Central memory CD8-positive, alpha-beta T cell (primary cell): ENCODE data around the gene CTNNBIP1.
"Not testable (repeated sequence)": the region's sequence is repeated elsewhere in the genome, so short reads cannot be mapped to it uniquely, and the experiment has no call there.

ENCODE experiments used
- ATAC-seq: fragments of 150-1000 bp; cut with Tn5 transposase; replicated peaks from 2 replicates; pipeline ENCODE4 v1.10.0; 2022; ENCODE audit warnings: mild to moderate bottlenecking, moderate FRiP score, moderate number of reproducible peaks; ENCODE audit not compliant: poor library complexity, severe bottlenecking; ENCODE audit errors: extremely low read depth
- DNase-seq, 2 donors: peaks; one replicate each; pipeline ENCODE4 v3.0.0; 2021; ENCODE audit warnings: low spot score in 2 of 2
- H3K27ac Mint-ChIP-seq: one replicate; pipeline ENCODE4 v1.8.0; 2022; ENCODE audit warnings: low read depth, mild to moderate bottlenecking, moderate library complexity, mixed read lengths
- H3K27me3 Mint-ChIP-seq: one replicate; pipeline ENCODE4 v1.8.0; 2022; ENCODE audit warnings: mixed read lengths
- H3K36me3 Mint-ChIP-seq: one replicate; pipeline ENCODE4 v1.8.0; 2022; ENCODE audit warnings: mild to moderate bottlenecking, moderate library complexity, mixed read lengths; ENCODE audit not compliant: insufficient read depth
- H3K4me1 Mint-ChIP-seq: one replicate; pipeline ENCODE4 v1.8.0; 2022; ENCODE audit warnings: mixed read lengths
- H3K4me3 Mint-ChIP-seq: one replicate; pipeline ENCODE4 v1.8.0; 2022; ENCODE audit warnings: mild to moderate bottlenecking, moderate library complexity, mixed read lengths
- H3K9me3 Mint-ChIP-seq: one replicate; pipeline ENCODE4 v1.8.0; 2022; ENCODE audit warnings: mixed read lengths

The CTNNBIP1 gene, protein sequence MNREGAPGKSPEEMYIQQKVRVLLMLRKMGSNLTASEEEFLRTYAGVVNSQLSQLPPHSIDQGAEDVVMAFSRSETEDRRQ

GRCh38 chr1:9910076-9910422 lies at the start of gene CTNNBIP1:
TSS of gene CTNNBIP1 (minus strand) at chr1:9910269. CDS start at chr1:9872064, 38,205 bp downstream.
- peaks cover 54% of the 10 kb centered on the region for H3K4me1 Mint-ChIP-seq
- H3K9me3 Mint-ChIP-seq, result no peaks in the 10 kb centered on the region
- H3K27me3 Mint-ChIP-seq, result no peaks in the 10 kb centered on the region
- peak within 1 kb of the TSS; percentile 92 for H3K27ac Mint-ChIP-seq
- no peak for DNase-seq
- ATAC-seq, result peak; percentile 75
- peak within 1 kb of the TSS; percentile 96 for H3K4me3 Mint-ChIP-seq
- H3K36me3 Mint-ChIP-seq, result peaks cover 9% of the 10 kb centered on the region

DNA sequence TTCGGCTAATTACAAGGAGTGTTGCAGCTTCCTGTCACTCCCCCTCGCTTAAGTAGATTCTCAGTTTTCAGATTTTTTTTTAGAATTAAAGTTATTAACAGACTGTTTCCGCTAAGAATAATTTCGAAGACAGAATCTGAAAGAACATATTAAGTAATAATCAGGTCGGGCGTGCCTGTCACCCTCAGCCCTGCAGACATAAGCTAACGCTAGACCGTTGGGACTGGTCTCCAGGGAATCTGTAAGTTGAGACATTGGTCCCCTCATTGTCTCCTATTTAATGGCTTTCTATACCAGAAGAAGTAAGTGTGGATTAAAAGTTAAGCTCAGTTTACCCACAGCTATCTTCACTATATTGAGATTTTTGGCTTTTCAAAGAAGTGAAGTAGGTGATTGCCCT lies 47.7 kb upstream of the CTNNBIP1 start:
- Mint-ChIP-seq H3K36me3 (peaks cover 1% of the 10 kb centered on the region), H3K27me3 (no peaks in the 10 kb centered on the region), H3K9me3 (no peaks in the 10 kb centered on the region), H3K27ac (no peak overlapping the region), H3K4me1 (no peaks in the 10 kb centered on the region), H3K4me3 (no peak overlapping the region)
- no peak for DNase-seq
- no peak for ATAC-seq

DNA sequence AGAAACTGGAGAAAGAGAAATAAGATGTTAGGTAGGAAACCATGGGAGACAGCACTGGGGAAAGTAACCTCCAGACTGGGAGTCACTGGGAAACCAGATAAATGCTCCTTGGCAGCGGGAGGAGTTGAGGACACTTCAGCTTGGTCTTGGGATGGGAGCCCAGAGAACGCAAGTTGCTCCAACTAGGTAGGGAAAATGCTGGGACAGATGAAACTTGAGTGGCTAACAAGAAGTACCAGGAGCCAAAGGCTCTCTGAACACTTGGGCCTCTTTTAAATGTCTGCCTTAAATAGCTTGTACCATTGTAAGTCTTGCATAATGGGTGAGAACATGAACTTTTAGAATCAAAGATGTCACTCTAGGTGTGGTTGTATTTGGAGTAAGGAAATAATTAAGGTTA lies 36.2 kb upstream of the CTNNBIP1 start:
- no peak for DNase-seq
- Mint-ChIP-seq H3K4me3 (no peak overlapping the region), H3K27ac (no peak overlapping the region), H3K36me3 (peaks cover 20% of the 10 kb centered on the region), H3K4me1 (peaks cover 26% of the 10 kb centered on the region), H3K9me3 (no peaks in the 10 kb centered on the region), H3K27me3 (no peaks in the 10 kb centered on the region)
- no peak for ATAC-seq

DNA sequence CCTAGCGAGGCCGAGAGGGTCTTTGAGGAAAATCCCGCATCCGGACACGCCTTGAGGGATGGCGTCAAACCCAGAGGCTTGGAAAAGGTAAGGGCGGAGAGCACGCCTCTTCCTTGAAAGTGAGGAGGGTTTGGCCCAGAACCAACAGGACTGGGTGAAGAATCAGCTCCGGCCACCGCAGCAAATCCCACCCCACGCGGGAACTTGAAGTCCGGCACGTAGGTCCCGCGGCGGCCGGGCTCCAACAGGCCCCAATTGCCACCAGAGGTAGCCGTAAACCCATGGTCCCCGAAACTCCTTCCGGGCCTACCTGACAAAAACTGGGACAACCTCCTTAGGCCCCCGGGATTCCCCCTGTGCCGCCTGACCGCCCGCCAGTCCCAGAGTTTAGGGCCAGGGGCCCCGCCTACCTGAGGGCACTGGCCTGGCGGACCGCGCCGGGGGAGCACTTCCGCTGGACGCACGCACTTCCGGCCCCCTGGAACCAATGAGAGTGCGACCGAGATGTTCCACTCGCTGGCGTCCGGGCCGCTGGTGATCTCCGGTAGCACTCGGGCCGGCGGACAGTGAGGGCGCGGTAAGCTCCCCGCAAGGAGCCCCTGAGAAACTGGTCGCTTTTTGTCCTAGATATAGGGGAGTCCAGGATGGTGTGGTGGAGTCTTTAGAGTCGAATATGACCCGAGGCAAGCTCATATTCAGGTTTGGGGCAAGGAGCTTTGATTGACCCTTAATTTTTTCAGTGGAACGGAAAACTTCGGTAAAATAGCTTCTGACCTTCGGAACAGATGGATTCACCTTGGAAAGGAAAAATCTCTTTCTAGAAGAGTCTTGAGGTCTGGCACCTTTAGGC lies 33.1 kb upstream of the CTNNBIP1 start, which contains the start of the genes LZIC and NMNAT1:
TSS of gene LZIC (minus strand) at position 453 of the 850 bp plus-strand sequence. CDS start 6,772 bp downstream, outside the sequence.
TSS of gene NMNAT1 (plus strand) at position 537 of the 850 bp plus-strand sequence. CDS start 28,599 bp downstream, outside the sequence.
- DNase-seq, result peak; percentile 83
- peak; percentile 95 for ATAC-seq
- Mint-ChIP-seq H3K27me3 (no peaks in the 10 kb centered on the region), H3K36me3 (peaks cover 33% of the 10 kb centered on the region), H3K9me3 (no peaks in the 10 kb centered on the region), H3K27ac (peak within 1 kb of the TSS; percentile 97), H3K4me1 (peaks cover 22% of the 10 kb centered on the region), H3K4me3 (peak within 1 kb of the TSS; percentile 96)

GRCh38 chr1:9942399-9942938 lies 32.4 kb upstream of the CTNNBIP1 start:
- peaks cover 31% of the 10 kb centered on the region for H3K36me3 Mint-ChIP-seq
- DNase-seq, result peak in 1 of 2 donors; percentile 10
- peak overlapping the region; percentile 96 for H3K4me3 Mint-ChIP-seq

DNA sequence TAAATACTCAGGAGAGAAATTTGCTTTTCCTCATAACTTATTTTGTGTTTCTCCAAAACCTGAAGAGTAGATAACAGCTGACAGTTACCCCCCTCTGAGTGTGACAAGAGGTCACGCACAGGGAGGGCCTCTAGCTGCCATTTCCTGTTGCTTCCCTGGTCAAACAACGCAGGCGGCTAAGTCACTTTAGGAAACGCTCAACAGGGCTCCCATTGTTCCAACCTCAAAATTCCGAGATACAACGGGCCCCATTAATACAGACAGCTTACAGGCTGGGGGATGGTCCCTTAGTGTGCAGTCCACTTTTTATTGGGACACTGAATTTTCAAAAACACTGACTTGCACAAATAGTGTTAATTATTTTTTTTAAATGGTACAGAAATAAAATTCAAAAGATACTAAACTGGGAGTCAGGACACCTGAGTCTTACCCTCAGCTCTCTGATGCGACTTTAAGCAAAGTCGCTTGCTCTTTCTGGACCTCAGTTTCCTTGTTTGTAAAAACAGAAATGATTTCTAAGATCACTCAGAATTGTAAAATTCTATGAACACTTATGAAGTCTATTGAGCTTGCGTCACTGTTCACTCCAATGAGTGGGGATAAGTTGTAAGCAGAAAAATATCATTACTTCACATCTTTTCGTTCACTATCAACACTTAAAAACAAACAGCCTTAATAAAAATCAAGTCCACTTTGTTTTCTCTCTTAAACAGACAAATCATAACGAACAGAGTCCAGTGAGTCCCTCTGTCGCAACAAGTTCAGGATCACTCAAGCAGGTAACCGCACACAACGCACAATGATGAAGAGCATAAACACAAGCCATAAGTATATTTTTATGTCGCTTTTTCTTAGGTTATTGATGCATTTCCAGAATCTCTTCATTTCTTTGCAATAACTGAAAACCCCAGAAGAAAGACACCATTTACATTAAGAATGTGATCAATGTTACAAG lies 19.6 kb upstream of the CTNNBIP1 start:
- no peak for ATAC-seq

More at GRCh38 chr1:9942399-9942938, 32.4 kb upstream of the CTNNBIP1 start:
- Mint-ChIP-seq H3K27ac (peak overlapping the region; percentile 97), H3K9me3 (no peaks in the 10 kb centered on the region), H3K27me3 (no peaks in the 10 kb centered on the region), H3K4me1 (peaks cover 22% of the 10 kb centered on the region)
- ATAC-seq, result peak; percentile 57

DNA sequence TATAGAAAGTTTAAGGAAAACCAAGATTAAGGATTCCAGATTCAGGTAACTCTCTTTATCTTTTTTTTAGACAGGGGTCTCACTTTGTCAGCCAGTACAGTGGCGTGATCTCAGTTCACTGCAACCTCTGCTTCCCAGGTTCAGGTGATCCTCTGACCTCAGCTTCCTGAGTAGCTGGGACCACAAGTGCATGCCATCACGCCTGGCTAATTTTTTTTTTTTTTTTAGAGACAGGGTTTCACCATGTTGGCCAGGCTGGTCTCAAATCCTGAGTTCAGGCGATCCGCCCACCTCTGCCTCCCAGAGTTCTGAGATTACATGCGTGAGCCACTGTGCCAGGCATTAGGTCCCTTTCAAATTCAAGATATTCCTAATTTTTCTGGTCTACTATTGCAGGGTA lies 17.2 kb upstream of the CTNNBIP1 start:
- no peak for ATAC-seq
- Mint-ChIP-seq H3K27me3 (no peaks in the 10 kb centered on the region), H3K36me3 (peaks cover 21% of the 10 kb centered on the region)

More for the DNA sequence above, 19.6 kb upstream of the CTNNBIP1 start:
- no peaks in the 10 kb centered on the region for H3K4me1 Mint-ChIP-seq
- H3K27ac Mint-ChIP-seq, result no peak overlapping the region
- DNase-seq, result no peak
- no peaks in the 10 kb centered on the region for H3K9me3 Mint-ChIP-seq
- H3K27me3 Mint-ChIP-seq, result no peaks in the 10 kb centered on the region
- no peak overlapping the region for H3K4me3 Mint-ChIP-seq
- H3K36me3 Mint-ChIP-seq, result peaks cover 38% of the 10 kb centered on the region

GRCh38 chr1:9922342-9922741 lies 12.3 kb upstream of the CTNNBIP1 start:
- ATAC-seq, result no peak
- H3K9me3 Mint-ChIP-seq, result no peaks in the 10 kb centered on the region
- H3K27ac Mint-ChIP-seq, result no peak overlapping the region
- no peaks in the 10 kb centered on the region for H3K36me3 Mint-ChIP-seq
- DNase-seq, result no peak
- no peaks in the 10 kb centered on the region for H3K4me1 Mint-ChIP-seq
- H3K27me3 Mint-ChIP-seq, result no peaks in the 10 kb centered on the region
- H3K4me3 Mint-ChIP-seq, result no peak overlapping the region

More for the DNA sequence above, 17.2 kb upstream of the CTNNBIP1 start:
- Mint-ChIP-seq H3K9me3 (no peaks in the 10 kb centered on the region), H3K4me1 (no peaks in the 10 kb centered on the region), H3K27ac (no peak overlapping the region), H3K4me3 (no peak overlapping the region)
- DNase-seq, result no peak

- no peaks in the 10 kb centered on the region for H3K36me3 Mint-ChIP-seq
- ATAC-seq (no peak), DNase-seq (no peak)
- no peaks in the 10 kb centered on the region for H3K4me1 Mint-ChIP-seq
- H3K27ac Mint-ChIP-seq, result no peak overlapping the region
- no peaks in the 10 kb centered on the region for H3K9me3 Mint-ChIP-seq
- no peak overlapping the region for H3K4me3 Mint-ChIP-seq
- H3K27me3 Mint-ChIP-seq, result no peaks in the 10 kb centered on the region
These were observed 10.5 kb upstream of the CTNNBIP1 start for GRCh38 chr1:9920606-9921005.

DNA sequence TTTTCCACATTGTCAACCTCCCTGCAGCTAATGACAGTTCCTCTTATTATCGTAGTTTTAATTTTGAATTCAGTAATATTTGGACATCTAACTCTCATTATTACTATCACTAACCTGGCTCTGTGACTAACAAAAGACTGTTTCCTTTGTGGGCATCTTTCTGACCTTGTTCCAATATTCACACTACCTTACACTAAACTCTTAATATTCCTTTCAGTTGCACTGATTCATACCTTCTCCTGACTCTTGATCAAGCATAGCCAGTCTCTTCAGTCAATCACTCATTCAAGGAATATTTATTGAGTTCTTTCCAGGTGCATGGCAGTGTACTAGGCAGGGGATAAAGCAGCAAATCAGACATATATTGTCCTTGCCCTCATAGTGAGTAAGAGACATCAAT lies 7.8 kb upstream of the CTNNBIP1 start:
- Mint-ChIP-seq H3K36me3 (no peaks in the 10 kb centered on the region), H3K27me3 (no peaks in the 10 kb centered on the region), H3K4me3 (no peak overlapping the region), H3K9me3 (no peaks in the 10 kb centered on the region), H3K27ac (no peak overlapping the region), H3K4me1 (no peaks in the 10 kb centered on the region)
- DNase-seq, result no peak
- no peak for ATAC-seq

DNA sequence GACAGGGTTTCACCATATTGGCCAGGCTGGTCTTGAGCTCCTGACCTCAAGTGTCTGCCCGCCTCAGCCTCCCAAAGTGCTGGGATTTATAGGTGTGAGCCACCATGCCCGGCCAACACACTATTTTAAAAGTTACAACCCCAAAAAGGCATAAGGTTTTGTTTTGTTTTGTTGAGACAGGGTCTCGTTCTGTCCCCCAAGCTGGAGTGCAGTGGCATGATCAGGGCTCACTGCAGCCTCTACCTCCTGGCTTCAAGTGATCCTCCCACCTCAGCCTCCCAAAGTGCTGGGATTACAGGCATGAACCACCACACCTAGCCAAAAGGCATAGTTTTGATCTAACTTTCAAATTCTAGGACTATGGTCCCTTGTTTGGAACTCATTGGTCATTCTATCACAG lies 7.4 kb upstream of the CTNNBIP1 start:
- ATAC-seq, H3K4me1 Mint-ChIP-seq, H3K27me3 Mint-ChIP-seq, H3K4me3 Mint-ChIP-seq, H3K9me3 Mint-ChIP-seq, DNase-seq, H3K27ac Mint-ChIP-seq, H3K36me3 Mint-ChIP-seq: not testable (repeated sequence)

DNA sequence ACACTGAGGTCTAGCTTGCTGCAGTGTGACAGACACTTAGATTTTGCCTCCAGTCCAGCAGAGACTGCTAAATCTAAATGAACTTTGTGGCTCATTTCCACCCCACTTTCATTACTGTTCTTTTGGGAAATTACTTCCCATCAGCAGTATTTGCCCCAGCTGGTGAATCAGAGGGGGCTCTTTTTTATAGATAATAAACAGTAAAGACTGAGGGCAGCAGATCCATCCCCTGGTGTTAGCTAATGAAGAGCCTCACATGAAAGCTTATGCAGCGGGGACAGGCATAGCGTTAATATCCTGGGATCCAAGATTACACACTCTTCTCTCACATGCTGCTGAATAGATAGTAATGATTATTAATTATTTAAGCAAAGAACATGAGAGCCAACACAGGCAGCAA lies 6.4 kb upstream of the CTNNBIP1 start:
- Mint-ChIP-seq H3K27me3 (no peaks in the 10 kb centered on the region), H3K27ac (no peak overlapping the region), H3K36me3 (no peaks in the 10 kb centered on the region), H3K4me3 (no peak overlapping the region), H3K9me3 (no peaks in the 10 kb centered on the region), H3K4me1 (peaks cover 6% of the 10 kb centered on the region)
- no peak for DNase-seq
- no peak for ATAC-seq
